Astrocyte (in vitro differentiated cells and primary cell): ENCODE data around the gene KCTD21.

Experiments used
- CTCF ChIP-seq: IDR thresholded peaks from 2 replicates; pipeline ENCODE4 v1.5.1; 2011; ENCODE audit warnings: low read depth, mild to moderate bottlenecking, inconsistent platforms, low read length, moderate library complexity; ENCODE audit not compliant: insufficient read depth
- EZH2 ChIP-seq: IDR thresholded peaks from 2 replicates; pipeline ENCODE4 v1.6.1; 2012; ENCODE audit warnings: mild to moderate bottlenecking, low read length, inconsistent platforms; ENCODE audit not compliant: insufficient read depth

DNA sequence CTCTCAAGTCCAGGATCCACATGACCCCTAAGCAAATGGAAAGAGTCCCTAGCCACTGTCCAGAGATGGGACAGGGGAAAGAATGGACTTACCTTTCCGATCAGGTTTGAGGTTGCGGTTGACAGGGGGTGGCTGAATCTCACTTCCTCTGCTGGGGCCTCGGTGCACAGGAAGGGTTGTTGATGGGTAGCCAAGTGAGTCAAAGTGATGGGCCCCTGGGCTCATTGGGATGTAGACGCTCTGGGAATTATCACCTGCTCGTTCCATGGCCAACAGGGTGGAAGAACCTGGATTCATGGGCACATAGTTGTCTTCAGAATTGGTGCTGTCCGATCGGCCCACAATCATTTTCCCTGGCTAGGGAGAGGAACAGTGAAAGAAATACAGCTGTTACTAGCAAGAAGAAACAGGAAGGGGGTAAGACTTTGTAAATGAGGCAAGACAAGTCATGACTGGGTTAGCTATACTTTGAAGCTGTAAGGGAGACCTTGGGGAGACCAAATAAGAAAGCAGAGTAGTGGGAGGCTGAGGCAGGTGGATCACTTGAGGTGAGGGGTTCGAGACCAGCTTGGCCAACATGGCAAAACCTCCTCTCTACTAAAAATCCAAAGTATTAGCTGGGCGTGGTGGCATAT is 35.0 kb upstream of the KCTD21 start:
- no peak for TF ChIP-seq CTCF
- no peak for TF ChIP-seq EZH2
